Measurements from ENCODE around the gene FNDC3B.

The FNDC3B gene

GRCh38 chr3:172273378-172273777, 234.0 kb downstream of the FNDC3B start:
- ATAC-seq (no peak), DNase-seq (no peak)
- Mint-ChIP-seq H3K9me3 (no peaks in the 10 kb centered on the region), H3K4me3 (no peak overlapping the region), H3K27ac (no peak overlapping the region), H3K27me3 (no peaks in the 10 kb centered on the region), H3K36me3 (ENCODE audit: low read depth) (peaks cover 5% of the 10 kb centered on the region), H3K4me1 (no peaks in the 10 kb centered on the region)

DNA sequence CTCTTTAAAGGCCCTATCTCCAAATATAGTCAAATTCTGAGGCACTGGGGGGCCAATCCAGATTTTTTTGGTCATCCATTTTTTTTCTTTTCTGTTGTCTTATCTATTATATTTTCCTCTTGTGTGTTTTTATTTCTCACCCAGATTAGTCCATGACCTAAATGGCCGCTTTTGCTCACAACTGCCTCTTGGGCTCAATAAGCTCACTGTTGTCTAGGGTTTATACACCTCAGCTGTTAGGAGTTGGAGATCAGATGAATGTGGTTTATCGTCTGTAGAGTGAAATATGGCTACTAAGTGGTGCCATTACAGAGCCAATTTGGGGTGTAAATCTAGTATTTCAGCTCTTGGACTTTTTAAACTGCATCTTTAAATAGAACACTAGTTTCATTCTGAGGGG, 235.5 kb downstream of the FNDC3B start:
- no peak overlapping the region for H3K27ac Mint-ChIP-seq
- H3K4me3 Mint-ChIP-seq = no peak overlapping the region
- DNase-seq (no peak), ATAC-seq (no peak)
- no peaks in the 10 kb centered on the region for H3K4me1 Mint-ChIP-seq
- no peaks in the 10 kb centered on the region for H3K9me3 Mint-ChIP-seq
- peaks cover 5% of the 10 kb centered on the region for H3K36me3 Mint-ChIP-seq (ENCODE audit: low read depth)
- H3K27me3 Mint-ChIP-seq = no peaks in the 10 kb centered on the region

DNA sequence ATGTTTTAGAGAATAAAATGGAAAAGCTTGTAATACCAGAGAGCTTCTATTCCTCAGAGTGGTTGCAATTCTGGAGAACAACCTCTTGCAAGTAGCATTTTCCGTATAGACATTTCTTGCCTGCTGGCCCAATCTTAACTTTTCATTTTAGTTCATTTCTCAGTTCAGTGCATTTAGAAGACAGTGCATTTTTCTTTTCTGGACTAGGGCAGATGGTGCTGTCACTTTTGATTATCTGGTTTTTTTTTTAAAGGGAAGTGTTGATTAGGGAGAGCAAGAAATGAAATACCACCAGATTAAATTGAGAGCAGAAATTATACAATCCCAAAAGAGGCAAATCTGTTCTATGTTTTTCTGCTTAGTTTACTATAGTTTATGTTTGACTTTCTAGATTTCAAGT, 236.2 kb downstream of the FNDC3B start:
- DNase-seq (no peak), ATAC-seq (no peak)
- Mint-ChIP-seq H3K9me3 (no peaks in the 10 kb centered on the region), H3K4me1 (no peaks in the 10 kb centered on the region), H3K4me3 (no peak overlapping the region), H3K27ac (no peak overlapping the region), H3K27me3 (no peaks in the 10 kb centered on the region), H3K36me3 (ENCODE audit: low read depth) (peaks cover 5% of the 10 kb centered on the region)

GRCh38 chr3:172276103-172276502, 236.7 kb downstream of the FNDC3B start:
- no peak for DNase-seq

GRCh38 chr3:172277151-172277652, 237.8 kb downstream of the FNDC3B start:
- H3K36me3 Mint-ChIP-seq (ENCODE audit: low read depth) = peaks cover 3% of the 10 kb centered on the region
- no peak for DNase-seq
- no peak overlapping the region for H3K27ac Mint-ChIP-seq
- no peaks in the 10 kb centered on the region for H3K27me3 Mint-ChIP-seq
- no peak for ATAC-seq
- no peaks in the 10 kb centered on the region for H3K9me3 Mint-ChIP-seq
- no peaks in the 10 kb centered on the region for H3K4me1 Mint-ChIP-seq
- no peak overlapping the region for H3K4me3 Mint-ChIP-seq

More at GRCh38 chr3:172276103-172276502, 236.7 kb downstream of the FNDC3B start:
- Mint-ChIP-seq H3K36me3 (ENCODE audit: low read depth) (peaks cover 5% of the 10 kb centered on the region), H3K9me3 (no peaks in the 10 kb centered on the region), H3K4me3 (no peak overlapping the region), H3K4me1 (no peaks in the 10 kb centered on the region), H3K27me3 (no peaks in the 10 kb centered on the region), H3K27ac (no peak overlapping the region)
- no peak for ATAC-seq

- DNase-seq (no peak), ATAC-seq (no peak)
- no peak overlapping the region for H3K4me3 Mint-ChIP-seq
- no peaks in the 10 kb centered on the region for H3K4me1 Mint-ChIP-seq
- H3K27me3 Mint-ChIP-seq = no peaks in the 10 kb centered on the region
- no peak overlapping the region for H3K27ac Mint-ChIP-seq
- peaks cover 3% of the 10 kb centered on the region for H3K36me3 Mint-ChIP-seq (ENCODE audit: low read depth)
- H3K9me3 Mint-ChIP-seq = no peaks in the 10 kb centered on the region
Measured at GRCh38 chr3:172279191-172279640, 239.8 kb downstream of the FNDC3B start.

DNA sequence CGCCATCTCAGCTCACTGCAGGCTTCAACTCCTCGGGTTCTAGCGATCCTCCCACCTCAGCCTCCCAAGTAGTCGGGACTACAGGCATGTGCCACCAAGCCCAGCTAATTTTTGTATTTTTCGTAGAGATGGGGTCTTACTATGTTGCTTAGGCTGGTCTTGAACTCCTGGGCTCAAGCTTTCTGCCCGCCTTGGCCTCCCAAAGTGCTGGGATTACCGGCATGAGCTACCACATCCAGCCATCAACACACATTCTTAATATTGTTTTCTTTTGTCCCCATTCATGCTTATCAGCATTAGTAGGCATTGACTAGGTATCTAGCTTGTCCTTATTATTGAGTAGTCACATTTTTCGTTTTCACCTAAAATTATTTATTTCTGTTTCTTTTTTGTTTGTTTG, 240.6 kb downstream of the FNDC3B start:
- Mint-ChIP-seq H3K27ac (no peak overlapping the region), H3K27me3 (no peaks in the 10 kb centered on the region), H3K36me3 (ENCODE audit: low read depth) (peaks cover 3% of the 10 kb centered on the region), H3K4me3 (no peak overlapping the region), H3K4me1 (no peaks in the 10 kb centered on the region), H3K9me3 (no peaks in the 10 kb centered on the region)
- ATAC-seq = no peak
- no peak for DNase-seq

DNA sequence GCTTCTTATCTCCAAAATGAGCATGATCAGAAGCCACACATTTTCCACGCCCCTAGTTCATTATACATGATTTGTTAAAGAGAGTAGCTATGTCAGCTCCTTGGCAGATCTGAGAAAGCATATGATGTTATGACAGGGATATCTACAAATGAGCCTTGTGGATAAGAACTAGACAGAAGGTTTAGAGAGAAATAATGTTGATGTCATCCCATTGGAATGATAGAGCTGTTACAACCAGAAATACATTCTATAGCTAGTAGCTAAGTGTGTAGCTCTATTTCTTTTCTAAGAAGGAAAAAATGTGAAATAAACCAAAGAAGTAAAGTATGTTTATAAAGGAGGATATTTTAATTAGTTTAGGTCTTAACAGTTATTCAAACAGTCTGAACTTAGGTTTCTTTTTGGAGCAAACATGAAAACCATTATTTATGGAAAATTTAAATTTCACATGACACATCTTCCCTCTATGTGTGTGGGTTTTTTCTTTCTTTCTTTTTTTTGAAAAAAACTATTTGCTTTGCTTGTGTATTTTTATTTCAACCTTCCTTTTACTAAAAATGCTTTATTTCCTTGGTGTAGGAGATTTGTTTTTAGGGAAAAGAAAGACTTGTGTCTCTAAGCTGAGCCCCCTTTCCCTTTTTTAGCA, 241.2 kb downstream of the FNDC3B start:
- H3K27ac Mint-ChIP-seq = no peak overlapping the region
- no peak overlapping the region for H3K4me3 Mint-ChIP-seq
- DNase-seq (no peak), ATAC-seq (no peak)
- peaks cover 5% of the 10 kb centered on the region for H3K36me3 Mint-ChIP-seq (ENCODE audit: low read depth)
- H3K27me3 Mint-ChIP-seq = no peaks in the 10 kb centered on the region
- no peaks in the 10 kb centered on the region for H3K9me3 Mint-ChIP-seq
- no peaks in the 10 kb centered on the region for H3K4me1 Mint-ChIP-seq

GRCh38 chr3:172281884-172282283, 242.5 kb downstream of the FNDC3B start:
- H3K9me3 Mint-ChIP-seq = no peaks in the 10 kb centered on the region
- H3K27ac Mint-ChIP-seq = no peak overlapping the region
- H3K27me3 Mint-ChIP-seq = no peaks in the 10 kb centered on the region
- no peak overlapping the region for H3K4me3 Mint-ChIP-seq
- no peak for DNase-seq
- peaks cover 5% of the 10 kb centered on the region for H3K36me3 Mint-ChIP-seq (ENCODE audit: low read depth)
- no peaks in the 10 kb centered on the region for H3K4me1 Mint-ChIP-seq
- no peak for ATAC-seq

GRCh38 chr3:172282850-172283249, 243.5 kb downstream of the FNDC3B start:
- ATAC-seq = no peak
- Mint-ChIP-seq H3K36me3 (ENCODE audit: low read depth) (peaks cover 6% of the 10 kb centered on the region), H3K27ac (no peak overlapping the region), H3K9me3 (no peaks in the 10 kb centered on the region), H3K27me3 (no peaks in the 10 kb centered on the region), H3K4me3 (no peak overlapping the region), H3K4me1 (peaks cover under 1% of the 10 kb centered on the region)
- DNase-seq = no peak

DNA sequence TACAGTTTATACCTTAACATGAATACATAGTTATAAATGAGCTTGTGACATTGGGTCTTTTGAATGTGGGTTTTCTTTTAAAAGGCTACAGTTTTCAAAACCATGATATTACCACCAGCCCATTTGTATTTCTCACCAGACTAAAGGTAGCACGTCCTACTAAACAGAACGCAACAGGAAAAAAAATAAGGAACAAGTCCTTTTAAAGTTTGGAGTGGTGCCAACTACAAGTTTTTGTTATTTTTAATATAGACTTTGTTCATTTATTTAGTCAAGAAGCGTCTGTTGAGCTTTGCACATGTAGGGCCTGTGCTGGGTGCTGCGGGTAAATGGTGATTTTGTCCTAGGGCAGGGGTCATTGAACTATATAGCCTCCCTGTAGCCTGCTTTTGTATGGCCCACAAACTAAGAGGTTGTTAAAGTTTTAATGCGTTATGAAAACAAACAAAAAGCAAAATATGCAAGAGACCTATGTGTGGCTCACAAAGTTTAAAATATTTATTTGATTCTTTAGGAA, 244.5 kb downstream of the FNDC3B start:
- DNase-seq (no peak), ATAC-seq (no peak)
- Mint-ChIP-seq H3K4me1 (peaks cover 9% of the 10 kb centered on the region), H3K27ac (no peak overlapping the region), H3K9me3 (no peaks in the 10 kb centered on the region), H3K4me3 (no peak overlapping the region), H3K36me3 (ENCODE audit: low read depth) (peaks cover 10% of the 10 kb centered on the region), H3K27me3 (no peaks in the 10 kb centered on the region)

DNA sequence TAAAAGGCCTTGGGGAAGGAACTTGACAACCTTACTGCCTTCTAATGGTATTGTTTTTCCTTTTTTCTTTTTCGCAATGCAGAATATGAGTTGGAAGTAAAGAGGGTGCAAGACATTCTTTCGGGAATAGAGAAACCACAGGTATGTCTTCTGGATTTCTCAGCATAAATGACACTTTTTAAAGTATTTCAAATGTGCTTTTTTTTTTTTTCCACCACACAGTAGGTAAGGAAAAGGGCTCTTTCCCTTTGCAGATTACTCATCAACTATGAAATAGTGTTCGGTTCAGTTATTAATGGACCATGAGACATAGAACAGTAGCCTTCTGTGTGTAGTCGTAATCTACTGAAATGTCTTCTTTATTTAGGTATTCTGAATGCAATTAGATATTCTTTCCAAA, 246.5 kb downstream of the FNDC3B start:
- Mint-ChIP-seq H3K9me3 (no peaks in the 10 kb centered on the region), H3K27me3 (no peaks in the 10 kb centered on the region), H3K4me3 (no peak overlapping the region), H3K27ac (no peak overlapping the region), H3K4me1 (peaks cover 13% of the 10 kb centered on the region), H3K36me3 (ENCODE audit: low read depth) (peaks cover 12% of the 10 kb centered on the region)
- DNase-seq (no peak), ATAC-seq (no peak)

GRCh38 chr3:172286548-172287148, 247.3 kb downstream of the FNDC3B start:
- Mint-ChIP-seq H3K9me3 (no peaks in the 10 kb centered on the region), H3K27me3 (no peaks in the 10 kb centered on the region), H3K4me1 (peaks cover 13% of the 10 kb centered on the region), H3K36me3 (ENCODE audit: low read depth) (peaks cover 12% of the 10 kb centered on the region), H3K4me3 (no peak overlapping the region), H3K27ac (no peak overlapping the region)
- DNase-seq (no peak), ATAC-seq (no peak)

- no peak for ATAC-seq
- Mint-ChIP-seq H3K9me3 (no peaks in the 10 kb centered on the region), H3K4me1 (peaks cover 13% of the 10 kb centered on the region), H3K36me3 (ENCODE audit: low read depth) (peaks cover 11% of the 10 kb centered on the region), H3K27me3 (no peaks in the 10 kb centered on the region), H3K27ac (no peak overlapping the region), H3K4me3 (no peak overlapping the region)
- no peak for DNase-seq
Measured at GRCh38 chr3:172287937-172288477, 248.6 kb downstream of the FNDC3B start.

GRCh38 chr3:172288651-172289050, 249.3 kb downstream of the FNDC3B start:
- no peak for DNase-seq
- Mint-ChIP-seq H3K4me3 (no peak overlapping the region), H3K27me3 (no peaks in the 10 kb centered on the region), H3K36me3 (ENCODE audit: low read depth) (peaks cover 11% of the 10 kb centered on the region), H3K4me1 (peaks cover 13% of the 10 kb centered on the region), H3K9me3 (no peaks in the 10 kb centered on the region), H3K27ac (no peak overlapping the region)
- ATAC-seq = no peak
